ENCODE measurements around the gene SIGMAR1.

SIGMAR1 gene

DNA sequence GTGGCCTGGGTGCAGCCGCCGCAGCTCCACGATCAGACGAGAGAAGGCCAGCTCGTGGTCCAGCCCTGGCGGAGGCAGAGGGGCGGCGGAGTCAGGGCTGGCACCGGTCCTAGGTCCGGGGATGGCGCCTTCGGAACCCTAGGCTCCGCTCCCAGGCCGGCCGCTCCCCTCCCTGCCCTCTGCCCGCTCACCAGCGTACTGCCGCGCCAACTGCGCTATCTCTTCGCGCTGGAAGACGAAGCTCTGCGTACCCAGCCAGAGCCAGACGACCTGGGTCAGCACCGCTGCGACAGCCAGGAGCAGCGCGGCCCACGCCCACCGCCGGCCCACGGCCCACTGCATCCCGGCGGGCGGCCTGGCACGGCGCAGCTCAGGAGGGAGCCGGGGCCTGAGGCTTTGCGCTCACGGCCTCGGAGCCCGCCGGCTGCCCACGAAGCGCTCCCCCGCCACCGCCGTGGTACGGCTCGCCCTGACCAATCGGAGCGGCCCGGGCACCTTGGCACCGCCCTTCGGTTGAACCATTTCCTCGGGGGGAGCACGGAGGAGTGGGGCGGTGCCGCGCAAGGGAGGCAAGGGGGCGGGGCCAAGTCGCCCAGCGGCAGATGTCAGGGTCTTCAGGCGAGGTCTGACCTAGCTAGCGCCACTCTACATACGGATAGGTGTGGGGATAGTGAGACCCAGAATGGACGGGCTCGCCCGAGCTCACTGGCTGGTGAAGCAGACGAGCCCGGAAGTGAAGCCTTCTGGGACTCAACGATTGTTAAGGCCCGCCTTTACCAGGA lies at the start of gene SIGMAR1:
Gene SIGMAR1 (minus strand): TSS at position 432 of the 782 bp plus-strand sequence. CDS start 90 bp downstream, at position 342.
- peak; percentile 94 for DNase-seq

- DNase-seq, result no peak
Measured at GRCh38 chr9:34686732-34687131, 49.1 kb upstream of the SIGMAR1 start.

DNA sequence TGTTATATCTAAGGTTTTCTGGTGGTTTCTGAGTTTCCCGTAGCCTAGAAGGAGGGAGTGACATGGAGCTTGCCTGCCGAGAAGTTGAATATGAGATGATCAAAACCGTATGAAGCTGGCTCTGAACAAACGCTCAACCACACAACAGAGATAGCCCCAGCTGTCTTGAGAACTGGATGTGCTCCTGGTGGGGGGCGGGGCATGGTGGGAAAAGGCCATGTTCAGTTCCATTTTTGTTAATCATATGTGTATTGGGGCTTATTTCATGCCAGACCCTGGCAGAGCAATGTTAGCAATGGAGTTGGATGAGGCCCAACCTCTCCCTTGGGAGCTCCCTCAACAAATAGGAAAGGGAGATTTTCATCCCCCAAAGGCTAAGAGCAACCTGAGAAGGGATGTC lies 48.6 kb upstream of the SIGMAR1 start:
- no peak for DNase-seq

GRCh38 chr9:34685591-34685990 lies 48.0 kb upstream of the SIGMAR1 start:
- no peak for DNase-seq

DNA sequence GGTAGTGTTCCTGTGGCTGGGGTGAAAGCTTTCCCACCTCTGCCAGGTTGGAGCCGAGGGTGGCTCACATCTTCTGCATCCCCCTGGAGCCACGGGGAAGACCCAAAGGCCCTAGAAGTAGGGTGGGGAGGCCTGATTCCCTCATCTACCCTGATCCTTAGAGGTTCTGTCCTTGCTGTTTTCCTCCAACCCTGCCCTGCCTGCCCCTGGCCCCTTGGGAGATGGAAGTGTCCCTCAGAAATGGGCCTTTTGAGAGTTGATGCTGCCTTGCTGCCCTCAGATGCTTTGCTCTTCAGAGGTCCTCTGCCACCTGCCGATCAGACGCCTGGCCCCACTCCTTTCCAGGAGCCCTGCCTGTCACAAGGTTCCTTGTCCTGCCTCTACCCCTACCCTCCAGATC lies 47.2 kb upstream of the SIGMAR1 start:
- no peak for DNase-seq

DNA sequence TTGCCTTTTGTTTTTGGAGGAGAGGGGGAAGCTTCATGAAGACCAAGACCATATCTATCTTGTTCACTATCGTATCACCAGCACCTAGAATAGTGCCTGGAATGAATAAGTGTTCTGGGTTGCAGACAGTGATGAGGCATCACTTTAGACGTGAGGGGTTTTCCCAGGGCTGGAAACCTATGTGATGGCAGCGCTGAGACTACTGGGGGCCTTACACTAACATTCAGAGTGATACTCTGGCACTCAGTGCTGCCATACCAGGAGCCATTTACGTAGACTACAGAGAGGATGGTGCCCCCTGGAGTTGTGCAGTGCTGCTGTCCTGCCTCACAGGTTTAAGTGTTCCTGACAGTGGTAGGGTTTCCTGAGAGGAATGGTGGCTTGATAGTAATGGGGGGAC lies 46.6 kb upstream of the SIGMAR1 start:
- DNase-seq, result no peak

GRCh38 chr9:34675869-34676268 lies 38.3 kb upstream of the SIGMAR1 start:
- DNase-seq, result no peak

DNA sequence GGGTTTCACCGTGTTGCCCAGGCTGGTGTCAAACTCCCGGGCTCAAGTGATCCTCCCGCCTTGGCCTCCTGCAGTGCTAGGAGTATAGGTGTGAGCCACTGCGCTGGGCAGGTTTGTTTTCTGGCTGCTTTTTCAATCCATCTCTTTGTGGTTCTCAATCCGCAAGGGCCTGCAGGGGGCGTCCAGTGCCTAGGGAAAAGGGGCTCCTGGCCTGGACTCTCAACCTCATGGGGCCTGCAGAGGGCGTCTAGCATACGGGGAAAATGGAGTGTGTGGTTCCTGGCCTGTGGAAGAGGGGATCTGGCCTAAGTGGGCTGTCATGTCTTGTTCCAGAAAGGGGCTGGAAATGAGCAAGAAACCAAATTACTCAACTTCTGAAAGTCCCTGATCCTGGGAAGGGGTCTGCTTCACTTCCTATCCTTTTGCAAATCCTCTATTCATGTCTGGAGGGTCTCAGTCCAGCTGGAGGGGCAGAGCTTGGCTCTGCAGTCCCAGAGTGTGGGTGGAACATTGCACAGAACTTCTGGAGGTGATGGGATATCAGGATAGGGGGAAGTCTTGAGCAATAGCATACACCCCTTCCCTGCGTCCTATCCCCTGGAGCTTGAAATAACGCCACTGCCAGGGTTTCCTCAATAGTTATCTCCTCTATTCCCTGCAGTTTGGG lies 37.6 kb upstream of the SIGMAR1 start:
- DNase-seq, result peak; percentile 56

DNA sequence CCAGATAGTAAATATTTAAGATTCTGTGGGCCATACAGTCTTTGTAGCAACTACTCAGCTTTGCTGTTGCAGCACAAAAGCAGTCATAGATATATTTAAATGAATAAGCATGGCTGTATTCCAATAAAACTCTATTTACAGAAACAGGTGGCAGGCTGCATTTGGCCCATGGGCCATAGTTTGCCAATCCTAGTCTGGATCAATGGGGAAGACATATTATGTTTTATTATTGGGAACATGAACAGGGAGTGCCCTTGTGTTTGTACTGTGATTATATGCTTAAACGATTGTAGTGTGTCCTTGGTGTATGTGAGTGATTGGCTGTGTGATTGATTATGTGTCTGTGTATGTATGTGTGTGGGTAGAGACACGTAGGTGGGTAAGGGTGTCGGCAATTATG lies 36.9 kb upstream of the SIGMAR1 start:
- no peak for DNase-seq

DNA sequence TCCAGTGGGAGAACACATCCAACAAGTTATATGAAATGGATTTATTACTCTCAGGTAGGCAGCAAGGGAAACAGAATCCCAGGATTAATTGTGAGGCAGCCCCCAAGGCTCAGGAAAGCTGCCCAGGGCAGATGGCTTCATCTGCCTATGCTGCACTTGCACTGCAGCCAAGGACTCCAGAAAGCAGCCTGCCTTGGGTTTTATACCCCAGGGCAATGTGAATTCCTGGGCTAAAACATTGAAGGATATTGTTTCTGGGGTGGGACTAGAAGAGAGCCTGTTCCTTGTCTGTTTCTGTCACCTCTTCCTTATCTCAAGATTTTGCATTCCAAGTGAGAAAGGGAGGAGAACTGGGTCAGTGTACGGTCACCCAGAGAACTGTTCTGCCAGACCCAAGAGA lies 33.7 kb upstream of the SIGMAR1 start:
- DNase-seq, result no peak

- no peak for DNase-seq
Measured at GRCh38 chr9:34669809-34670562, 32.4 kb upstream of the SIGMAR1 start.

GRCh38 chr9:34665381-34666250 lies 28.0 kb upstream of the SIGMAR1 start:
- peak; percentile 90 for DNase-seq

GRCh38 chr9:34665067-34665380 lies 27.4 kb upstream of the SIGMAR1 start:
- DNase-seq, result no peak

DNA sequence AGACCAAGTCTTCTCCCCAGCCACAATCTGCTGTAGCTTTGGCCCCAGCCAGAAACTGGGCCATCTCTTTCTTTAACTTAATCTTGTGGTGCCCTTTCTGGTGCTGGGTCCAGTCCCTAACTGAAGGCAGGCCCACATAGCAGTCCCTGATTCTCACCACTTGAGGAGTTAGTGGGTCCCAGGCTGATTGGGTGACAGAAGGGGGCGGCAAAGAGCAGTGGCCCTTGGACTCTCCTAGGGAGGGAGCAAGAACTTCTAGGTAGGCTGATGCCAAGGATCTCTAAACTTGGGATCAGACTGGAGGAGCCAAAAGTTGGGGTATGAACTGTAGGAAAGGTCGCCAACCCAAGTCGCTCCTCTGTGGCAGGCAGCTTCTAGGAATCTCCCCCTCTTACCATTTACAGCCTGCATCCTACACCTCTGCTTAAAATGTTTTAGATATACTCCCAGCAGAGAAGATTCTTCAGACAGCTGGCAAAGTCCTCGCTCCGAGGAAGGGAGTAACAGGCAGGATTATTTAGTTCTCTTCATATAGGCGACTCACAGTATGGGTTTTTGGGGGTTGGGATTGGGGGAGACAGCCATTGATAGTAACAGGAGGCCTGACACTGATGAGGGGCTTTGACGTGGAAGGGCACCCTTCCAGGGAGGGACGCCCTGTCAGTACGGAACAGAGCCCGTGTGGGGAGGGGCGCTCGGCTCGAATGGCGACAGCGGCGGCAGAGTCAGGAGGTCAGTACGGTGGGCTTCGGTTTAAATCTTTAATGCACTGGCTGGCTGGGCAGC lies 26.9 kb upstream of the SIGMAR1 start:
- peak; percentile 85 for DNase-seq

- peak; percentile 92 for DNase-seq
Measured at GRCh38 chr9:34663303-34663605, 25.7 kb upstream of the SIGMAR1 start.

DNA sequence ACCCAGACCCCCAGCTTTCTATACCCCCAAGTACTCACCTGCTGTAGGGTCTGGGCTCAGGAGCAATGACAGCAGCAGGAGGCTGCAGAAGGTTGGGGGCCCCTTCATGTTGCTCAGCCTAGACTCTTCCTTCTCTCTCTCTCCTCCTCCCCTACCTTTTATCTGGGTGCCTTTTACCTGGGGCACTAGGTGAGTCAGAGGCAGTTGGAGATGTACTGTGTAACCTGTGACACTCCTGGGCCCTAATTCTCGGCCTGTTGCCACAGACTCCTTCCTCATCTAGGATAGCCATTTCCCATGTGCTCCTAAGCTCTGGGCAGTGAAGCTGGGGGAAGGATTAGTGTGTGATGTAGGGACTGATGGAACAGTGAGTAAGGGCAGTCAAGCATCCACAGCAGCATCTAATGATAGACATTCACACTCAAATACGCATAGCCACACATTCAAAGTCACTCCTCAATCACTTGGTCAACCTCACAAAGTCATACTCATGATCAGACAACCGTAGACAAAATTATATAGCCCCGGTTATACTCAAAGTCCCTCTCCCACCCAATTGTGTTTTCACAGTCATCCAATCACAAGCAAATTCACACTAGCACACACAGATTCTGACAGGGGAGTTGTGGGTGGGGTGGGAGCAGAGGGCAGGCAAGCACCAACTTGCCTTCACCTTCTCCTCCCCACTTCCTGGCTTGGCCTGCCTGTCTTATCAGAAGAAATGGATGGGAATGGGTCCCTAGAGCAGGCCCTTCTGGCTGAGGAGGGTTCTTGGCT lies 25.1 kb upstream of the SIGMAR1 start, which contains the start of gene CCL27:
Gene CCL27 (minus strand): TSS at position 132 of the 777 bp plus-strand sequence. CDS start 24 bp downstream, at position 108.
- peak; percentile 74 for DNase-seq

- DNase-seq, result peak; percentile 24
Measured at GRCh38 chr9:34659592-34660253, 22.1 kb upstream of the SIGMAR1 start.

DNA sequence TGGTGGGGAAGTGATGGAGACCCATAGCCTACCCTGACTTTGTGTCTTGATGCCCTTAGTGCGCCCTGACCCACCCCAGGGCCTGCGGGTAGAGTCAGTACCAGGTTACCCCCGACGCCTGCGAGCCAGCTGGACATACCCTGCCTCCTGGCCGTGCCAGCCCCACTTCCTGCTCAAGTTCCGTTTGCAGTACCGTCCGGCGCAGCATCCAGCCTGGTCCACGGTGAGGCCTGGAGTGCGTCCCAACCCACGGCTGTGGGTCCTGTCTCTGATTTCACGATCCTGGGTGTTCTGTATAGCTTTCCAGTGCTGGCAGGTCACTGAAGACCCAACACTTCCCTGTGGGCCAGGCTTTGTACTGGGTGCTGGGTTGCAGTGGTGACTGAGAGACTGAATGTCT lies 20.9 kb upstream of the SIGMAR1 start:
- DNase-seq, result no peak

GRCh38 chr9:34656992-34657391 lies 19.4 kb upstream of the SIGMAR1 start:
- no peak for DNase-seq

DNA sequence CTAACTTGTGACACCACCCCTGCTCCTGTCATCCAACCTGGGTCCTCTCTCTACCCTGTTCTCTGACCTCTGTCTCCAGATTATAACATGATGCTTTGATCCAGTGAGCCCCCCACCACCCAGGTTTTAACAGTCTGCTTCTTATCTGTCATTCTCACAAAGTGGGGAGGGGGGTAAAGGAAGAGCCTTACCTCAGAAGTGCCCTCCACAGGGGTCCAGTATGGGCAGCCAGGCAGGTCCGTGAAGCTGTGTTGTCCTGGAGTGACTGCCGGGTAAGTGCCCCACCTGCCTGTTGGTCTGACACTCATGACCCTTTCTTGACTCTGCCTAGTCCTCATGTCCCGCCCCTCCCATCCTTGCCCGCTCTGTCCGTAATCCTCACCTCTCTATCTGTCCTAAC lies 17.8 kb upstream of the SIGMAR1 start:
- DNase-seq, result no peak

Data from CD4-positive, alpha-beta T cell treated with Interleukin-4 for 4 hours (primary cell).